GM23248 (cell line): ENCODE data around the gene KRTAP4-8. TPM values are rescaled to one million over a fixed set of nuclear protein-coding genes. Genes with fewer than 3 reads are reported as not detected.
"Not testable (repeated sequence)": the region's sequence is repeated elsewhere in the genome, so short reads cannot be mapped to it uniquely, and the experiment has no call there.

ENCODE experiments used
- DNase-seq: peaks from one replicate; pipeline ENCODE4 v3.0.0-alpha.2; 2015
- H2AFZ ChIP-seq: fragments of 200-600 bp; sonication (generic); 2 replicates; pipeline ENCODE4 v1.6.1; 2016; ENCODE audit warnings: antibody characterized with exemption
- H3F3A ChIP-seq: fragments of 200-600 bp; sonication (generic); 2 replicates; pipeline ENCODE4 v1.6.1; 2016; ENCODE audit warnings: mild to moderate bottlenecking, antibody characterized with exemption, mixed run types; ENCODE audit not compliant: insufficient read depth
- H3K27ac ChIP-seq: fragments of 200-600 bp; sonication (generic); 2 replicates; pipeline ENCODE4 v1.5.1; 2016; ENCODE audit warnings: mild to moderate bottlenecking
- H3K27me3 ChIP-seq: fragments of 200-600 bp; sonication (generic); replicated peaks from 2 replicates; pipeline ENCODE4 v1.6.1; 2016; ENCODE audit warnings: mild to moderate bottlenecking; ENCODE audit not compliant: insufficient read depth
- H3K36me3 ChIP-seq: fragments of 200-600 bp; sonication (generic); 2 replicates; pipeline ENCODE4 v1.6.1; 2016; ENCODE audit warnings: low read depth, mild to moderate bottlenecking
- H3K4me1 ChIP-seq: fragments of 200-600 bp; sonication (generic); 2 replicates; pipeline ENCODE4 v1.6.1; 2016; ENCODE audit warnings: mild to moderate bottlenecking; ENCODE audit not compliant: insufficient read depth
- H3K4me2 ChIP-seq: fragments of 200-600 bp; sonication (generic); one replicate; pipeline ENCODE4 v1.6.1; 2016; ENCODE audit warnings: mild to moderate bottlenecking; ENCODE audit not compliant: unreplicated experiment
- H3K4me3 ChIP-seq: fragments of 200-600 bp; sonication (generic); 2 replicates; pipeline ENCODE4 v1.5.1; 2016; ENCODE audit warnings: mild to moderate bottlenecking
- H3K79me2 ChIP-seq: fragments of 200-600 bp; sonication (generic); 2 replicates; pipeline ENCODE4 v1.6.1; 2016; ENCODE audit warnings: mild to moderate bottlenecking; ENCODE audit not compliant: insufficient read depth
- H3K9ac ChIP-seq: fragments of 200-600 bp; sonication (generic); 2 replicates; pipeline ENCODE4 v1.6.1; 2016; ENCODE audit warnings: mild to moderate bottlenecking
- H3K9me2 ChIP-seq: fragments of 200-600 bp; sonication (generic); 2 replicates; pipeline ENCODE4 v1.6.1; 2016; ENCODE audit warnings: mixed run types, mild to moderate bottlenecking, moderate library complexity; ENCODE audit not compliant: insufficient read depth
- H3K9me3 ChIP-seq: fragments of 200-600 bp; sonication (generic); one replicate; pipeline ENCODE4 v1.6.1; 2017; ENCODE audit warnings: low read depth
- H4K20me1 ChIP-seq: fragments of 200-600 bp; sonication (generic); 2 replicates; pipeline ENCODE4 v1.6.0; 2016; ENCODE audit not compliant: insufficient read depth
- EZH2 ChIP-seq: fragments of 200-600 bp; sonication (generic); IDR thresholded peaks from 2 replicates; pipeline ENCODE4 v1.6.1; 2018; ENCODE audit warnings: antibody characterized with exemption, mild to moderate bottlenecking; ENCODE audit not compliant: insufficient read depth, poor library complexity, severe bottlenecking
- EZH2phosphoT487 ChIP-seq: fragments of 200-600 bp; sonication (generic); IDR thresholded peaks from 2 replicates; pipeline ENCODE4 v1.6.1; 2018; ENCODE audit warnings: antibody characterized with exemption, moderate library complexity, mild to moderate bottlenecking, low read depth; ENCODE audit not compliant: insufficient read depth
- WGBS, 2 experiments: methylation state at CpG; one replicate each; pipeline ENCODE4 v1.1.6; 2015 to 2017; ENCODE audit warnings: low lambda C conversion rate in 2 of 2, low coverage in 1 of 2; ENCODE audit errors: missing lambda C conversion rate in 2 of 2; 5-methylcytosine and 5-hydroxymethylcytosine counted together
- in situ Hi-C: fragments of 300-500 bp; cut with MboI; formaldehyde crosslinking; loops from 2 replicates; pipeline ENCODE4 v1.15.0; 2020
- polyA plus RNA-seq: library from polyadenylated mRNA; unstranded; fragments of >200 nt; fragmentation: Nextera tagmentation; extraction: Ambion mirVana; gene quantifications from 2 replicates; pipeline ENCODE4 v1.2.1, GENCODE V29; 2016
- total RNA-seq: library from RNA; depleted of rRNA; stranded (reverse); fragments of >200 nt; shearing (Covaris generic); gene quantifications from 2 replicates; pipeline ENCODE4 v1.2.3, GENCODE V29; 2014

KRTAP4-8 gene
- total and polyA plus RNA-seq, 2 experiments from 2014 or later: not detected

DNA sequence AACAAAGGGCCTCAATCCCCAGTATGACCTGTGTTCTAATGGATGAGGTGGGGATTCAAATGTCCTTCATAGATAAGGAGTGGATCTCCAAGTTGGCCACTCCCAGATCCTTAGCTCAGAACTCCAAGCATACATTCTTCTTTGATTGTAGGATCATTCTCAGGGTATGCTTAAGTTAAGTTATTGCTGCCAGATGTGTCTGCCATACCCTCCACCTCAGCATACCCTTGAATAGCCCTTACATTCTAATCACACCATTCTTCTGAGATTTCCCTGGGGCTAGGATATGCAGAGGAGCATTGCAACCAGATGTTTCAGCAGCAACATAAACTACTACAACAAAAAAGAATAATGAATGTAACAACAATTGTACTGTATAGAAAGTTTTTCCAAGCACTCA, 30.7 kb downstream of the KRTAP4-8 start:
- Histone ChIP-seq H3K9me2 (no peaks in the 10 kb centered on the region), H4K20me1 (no peaks in the 10 kb centered on the region), H3K9ac (no peak overlapping the region), H3K36me3 (no peaks in the 10 kb centered on the region), H3K4me3 (no peak overlapping the region), H3F3A (peaks cover 43% of the 10 kb centered on the region), H3K79me2 (no peaks in the 10 kb centered on the region), H3K27me3 (no peaks in the 10 kb centered on the region), H3K4me2 (peak overlapping the region; percentile 4), H3K9me3 (no peaks in the 10 kb centered on the region), H3K4me1 (peaks cover 34% of the 10 kb centered on the region), H3K27ac (peak overlapping the region; percentile 65), H2AFZ (no peak overlapping the region)
- in situ Hi-C loops: no loop called here
- TF ChIP-seq EZH2: no peak
- no peak for TF ChIP-seq EZH2phosphoT487
- peak; percentile 31 for DNase-seq

DNA sequence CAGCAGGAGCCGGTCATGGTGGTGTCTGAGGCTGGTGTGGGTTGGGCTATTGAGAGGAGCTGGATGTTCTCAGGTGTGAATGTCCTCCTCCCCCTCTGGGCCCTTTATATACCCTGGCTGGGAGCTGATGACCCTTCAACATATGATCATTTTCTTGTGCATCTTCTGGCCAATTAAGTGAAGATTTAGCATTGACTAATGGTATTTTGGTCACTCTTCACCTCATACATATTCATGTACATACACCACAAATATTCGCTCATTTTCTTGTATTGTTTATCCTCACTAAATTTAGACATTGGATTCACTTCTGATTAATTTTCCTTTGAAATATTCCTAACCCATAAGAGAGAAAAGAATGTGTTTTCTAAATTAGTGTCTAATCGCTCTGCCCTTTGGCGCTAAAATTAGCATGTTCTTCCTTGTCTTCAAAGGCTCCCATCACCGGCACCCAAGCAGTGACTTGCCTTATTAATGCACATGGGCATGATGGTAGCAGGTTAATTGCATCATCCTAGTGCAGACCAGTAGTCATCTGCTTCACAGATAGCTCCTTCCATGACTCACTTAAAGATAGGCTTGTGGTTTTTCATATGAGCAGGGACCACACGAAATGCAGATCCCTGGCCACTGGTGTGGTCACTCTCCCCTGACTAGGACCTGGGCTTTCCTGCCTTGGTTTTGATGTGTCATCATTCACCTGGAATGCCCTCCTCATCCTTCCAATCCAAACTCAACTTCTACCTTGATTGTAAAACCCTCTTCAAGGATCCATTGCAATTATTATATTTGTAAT, 31.9 kb downstream of the KRTAP4-8 start, which contains the start of gene KRTAP2-4:
Gene KRTAP2-4 (minus strand): TSS at position 51 of the 796 bp plus-strand sequence. CDS start 34 bp downstream, at position 17.
- TF ChIP-seq EZH2phosphoT487: no peak
- no peak for TF ChIP-seq EZH2
- no peaks in the 10 kb centered on the region for H4K20me1 ChIP-seq
- H3K27me3 ChIP-seq: no peaks in the 10 kb centered on the region
- H3F3A ChIP-seq: peaks cover 56% of the 10 kb centered on the region
- H3K4me2 ChIP-seq: no peak within 1 kb of the TSS
- H3K4me3 ChIP-seq: no peak within 1 kb of the TSS
- H3K79me2 ChIP-seq: no peaks in the 10 kb centered on the region
- H3K4me1 ChIP-seq: peaks cover 47% of the 10 kb centered on the region
- in situ Hi-C loops: no loop called here
- DNase-seq: peak; percentile 90
- WGBS, 2 experiments: 53 to 56% methylated on average over 5 to 6 of the region's 6 CpGs
- no peaks in the 10 kb centered on the region for H3K36me3 ChIP-seq
- no peak within 1 kb of the TSS for H2AFZ ChIP-seq
- peak within 1 kb of the TSS; percentile 65 for H3K27ac ChIP-seq
- no peaks in the 10 kb centered on the region for H3K9me2 ChIP-seq
- H3K9me3 ChIP-seq: no peaks in the 10 kb centered on the region
- 0 out of 2 replicates have a peak within 1 kb of the TSS, but pooled peaks have one; percentile 1 for H3K9ac ChIP-seq

DNA sequence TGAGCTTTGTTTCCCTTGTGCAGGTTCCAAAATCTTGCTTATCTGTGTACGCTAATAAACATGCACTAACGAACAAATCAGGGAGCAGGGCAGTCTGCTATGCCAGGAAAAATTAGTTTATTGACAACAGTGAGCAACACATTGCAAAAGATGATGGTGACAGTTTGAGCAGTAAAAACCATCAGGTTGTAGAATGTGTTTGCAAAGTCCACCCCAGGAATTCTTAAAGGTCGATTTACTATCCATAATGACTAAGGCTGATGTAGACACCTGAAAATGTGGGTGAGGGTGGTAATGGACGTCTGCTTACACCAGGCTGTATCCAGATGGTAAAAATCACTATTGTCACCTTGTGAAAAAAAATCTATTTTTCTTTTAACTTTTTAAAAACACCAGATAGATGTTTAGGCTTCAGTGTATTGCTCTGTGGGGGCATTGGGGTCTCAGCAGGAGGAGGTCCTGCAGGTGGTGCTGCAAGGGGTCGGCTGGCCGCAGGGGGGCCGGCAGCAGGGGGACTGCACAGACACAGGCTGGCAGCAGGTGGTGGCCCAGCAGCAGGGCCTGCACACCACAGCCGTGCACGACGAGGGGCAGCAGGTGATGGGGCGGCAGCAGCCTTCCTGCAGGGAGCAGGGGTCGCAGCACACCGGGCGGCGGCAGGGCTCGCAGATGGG, 32.8 kb downstream of the KRTAP4-8 start:
- H3K9ac ChIP-seq, H3K27ac ChIP-seq, H3K4me3 ChIP-seq, H4K20me1 ChIP-seq, in situ Hi-C loops, H3K79me2 ChIP-seq, H3K27me3 ChIP-seq, H3K9me3 ChIP-seq, H3K36me3 ChIP-seq, DNase-seq, H3K4me2 ChIP-seq, H2AFZ ChIP-seq, H3K9me2 ChIP-seq: not testable (repeated sequence)
- Histone ChIP-seq H3F3A (peaks cover 65% of the 10 kb centered on the region), H3K4me1 (peaks cover 56% of the 10 kb centered on the region)
- WGBS, 2 experiments: 82 to 86% methylated on average over 6 to 7 of the region's 16 CpGs

DNA sequence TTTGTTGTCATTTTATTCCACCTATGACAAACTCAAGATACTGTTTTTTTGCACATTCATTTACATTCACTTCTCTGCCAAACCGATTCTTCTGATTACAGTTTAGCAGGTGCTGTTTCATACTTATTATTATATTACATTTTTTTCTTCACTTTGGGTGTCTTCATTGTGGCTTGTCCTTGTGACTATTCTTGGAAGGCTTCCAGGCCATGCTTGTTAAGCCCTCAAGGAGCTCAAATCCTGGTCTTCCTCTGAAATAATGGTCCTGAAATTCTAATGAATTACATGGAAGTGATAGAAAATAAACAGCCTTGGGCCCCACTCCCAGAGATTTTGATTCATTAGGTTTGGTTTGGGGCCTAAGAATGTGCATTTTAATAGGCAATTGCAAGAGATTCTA, 33.6 kb downstream of the KRTAP4-8 start:
- 100% methylated on average over 1 of the region's 1 CpG for WGBS, 2 experiments
- in situ Hi-C loops: no loop called here
- Histone ChIP-seq H3K79me2 (no peaks in the 10 kb centered on the region), H4K20me1 (no peaks in the 10 kb centered on the region), H3K27me3 (no peaks in the 10 kb centered on the region), H3K4me2 (no peak overlapping the region), H3K9ac (no peak overlapping the region), H3K27ac (no peak overlapping the region), H3K36me3 (no peaks in the 10 kb centered on the region), H3K4me1 (peaks cover 62% of the 10 kb centered on the region), H2AFZ (no peak overlapping the region), H3K9me2 (no peaks in the 10 kb centered on the region), H3F3A (peaks cover 69% of the 10 kb centered on the region), H3K9me3 (no peaks in the 10 kb centered on the region), H3K4me3 (no peak overlapping the region)
- TF ChIP-seq EZH2phosphoT487 (no peak), EZH2 (no peak)
- DNase-seq: no peak
